CD4-positive, alpha-beta T cell treated with Interleukin-15 for 4 hours (primary cell): ENCODE results near the gene KCNN3.

Experiments
- DNase-seq: peaks from one replicate; pipeline ENCODE4 v3.0.0-alpha.2; 2020; ENCODE audit warnings: low spot score

KCNN3 gene

GRCh38 chr1:154840269-154841176, 29.6 kb downstream of the KCNN3 start:
- DNase-seq = no peak

GRCh38 chr1:154839691-154840090, 30.4 kb downstream of the KCNN3 start:
- no peak for DNase-seq

GRCh38 chr1:154838988-154839387, 31.1 kb downstream of the KCNN3 start:
- DNase-seq = no peak

GRCh38 chr1:154838461-154838860, 31.6 kb downstream of the KCNN3 start:
- DNase-seq = no peak

GRCh38 chr1:154837672-154838171, 32.4 kb downstream of the KCNN3 start:
- no peak for DNase-seq

GRCh38 chr1:154837034-154837671, 32.9 kb downstream of the KCNN3 start:
- no peak for DNase-seq

GRCh38 chr1:154835531-154836324, 34.4 kb downstream of the KCNN3 start:
- DNase-seq = no peak

GRCh38 chr1:154833841-154834240, 36.2 kb downstream of the KCNN3 start:
- DNase-seq = no peak

GRCh38 chr1:154833209-154833608, 36.9 kb downstream of the KCNN3 start:
- DNase-seq = no peak

GRCh38 chr1:154832384-154832783, 37.7 kb downstream of the KCNN3 start:
- DNase-seq = no peak

GRCh38 chr1:154831462-154831861, 38.6 kb downstream of the KCNN3 start:
- DNase-seq = no peak

- no peak for DNase-seq
Observed at GRCh38 chr1:154829062-154829461, 41.0 kb downstream of the KCNN3 start.

GRCh38 chr1:154824179-154825000, 45.7 kb downstream of the KCNN3 start:
- DNase-seq = no peak

- DNase-seq = no peak
Observed at GRCh38 chr1:154822717-154823116, 47.4 kb downstream of the KCNN3 start.

GRCh38 chr1:154822233-154822632, 47.8 kb downstream of the KCNN3 start:
- no peak for DNase-seq

- no peak for DNase-seq
Observed at GRCh38 chr1:154821083-154821482, 49.0 kb downstream of the KCNN3 start.

GRCh38 chr1:154820646-154821045, 49.4 kb downstream of the KCNN3 start:
- DNase-seq = no peak

- DNase-seq = peak; percentile 1
Observed at GRCh38 chr1:154819628-154820590, 50.2 kb downstream of the KCNN3 start.

- no peak for DNase-seq
Observed at GRCh38 chr1:154818911-154819310, 51.2 kb downstream of the KCNN3 start.

GRCh38 chr1:154816937-154817336, 53.1 kb downstream of the KCNN3 start:
- no peak for DNase-seq
